OCI-LY3 (cell line): Measurements from ENCODE around the gene ITIH3.

Experiments used
- H2AFZ ChIP-seq: fragments of 200-600, 300-600 bp; shearing (Covaris generic); 2 replicates; pipeline ENCODE4 v1.6.0; 2014; ENCODE audit warnings: antibody characterized with exemption, low read depth, low read length
- H3K27ac ChIP-seq: fragments of 200-600, 300-600 bp; sonication (generic); 2 replicates; pipeline ENCODE4 v1.5.1; 2014; ENCODE audit warnings: mild to moderate bottlenecking, low read length, moderate library complexity, mixed read lengths
- H3K27me3 ChIP-seq: fragments of 200-600, 300-600 bp; sonication (generic); 2 replicates; pipeline ENCODE4 v1.6.1; 2014; ENCODE audit warnings: low read depth, low read length, mixed read lengths
- H3K36me3 ChIP-seq: fragments of 200-600, 300-600 bp; sonication (generic); replicated peaks from 2 replicates; pipeline ENCODE3; 2014; ENCODE audit warnings: low read depth, low read length, mixed read lengths
- H3K4me1 ChIP-seq: fragments of 300-600, 200-600 bp; sonication (generic); 2 replicates; pipeline ENCODE4 v1.6.1; 2014; ENCODE audit warnings: low read length, mixed read lengths
- H3K4me2 ChIP-seq: fragments of 200-600, 300-600 bp; sonication (generic); 2 replicates; pipeline ENCODE4 v1.6.1; 2014; ENCODE audit warnings: low read length, mixed read lengths
- H3K4me3 ChIP-seq: fragments of 300-600, 200-600 bp; sonication (generic); 2 replicates; pipeline ENCODE4 v1.5.1; 2014; ENCODE audit warnings: antibody characterized with exemption, mild to moderate bottlenecking, low read length, moderate library complexity
- H3K79me2 ChIP-seq: fragments of 300-600, 200-600 bp; shearing (Covaris generic); 2 replicates; pipeline ENCODE4 v1.6.1; 2014; ENCODE audit warnings: mild to moderate bottlenecking, low read length, mixed read lengths
- H3K9ac ChIP-seq: fragments of 300-600, 200-600 bp; shearing (Covaris generic); 2 replicates; pipeline ENCODE4 v1.6.0; 2014; ENCODE audit warnings: mild to moderate bottlenecking, low read length, moderate library complexity
- H3K9me3 ChIP-seq: fragments of 200-600, 300-600 bp; shearing (Covaris generic); 2 replicates; pipeline ENCODE4 v1.6.1; 2014; ENCODE audit warnings: low read length, mixed read lengths; ENCODE audit not compliant: insufficient read depth
- H4K20me1 ChIP-seq: fragments of 200-600, 300-600 bp; sonication (generic); 2 replicates; pipeline ENCODE4 v1.6.1; 2016; ENCODE audit warnings: low read length, mixed read lengths; ENCODE audit not compliant: insufficient read depth
- EZH2phosphoT487 ChIP-seq: fragments of 200-600 bp; shearing (Covaris generic); IDR thresholded peaks from 2 replicates; pipeline ENCODE4 v1.6.1; 2018; ENCODE audit warnings: antibody characterized with exemption, mixed run types, low read depth
- TF ChIP-seq, protein P1 (sequence below): fragments of 200-600, 300-600 bp; sonication (generic); IDR thresholded peaks from 2 replicates; pipeline ENCODE4 v1.5.1; 2014; ENCODE audit warnings: antibody characterized with exemption, low read length, low read depth

ITIH3 gene

DNA sequence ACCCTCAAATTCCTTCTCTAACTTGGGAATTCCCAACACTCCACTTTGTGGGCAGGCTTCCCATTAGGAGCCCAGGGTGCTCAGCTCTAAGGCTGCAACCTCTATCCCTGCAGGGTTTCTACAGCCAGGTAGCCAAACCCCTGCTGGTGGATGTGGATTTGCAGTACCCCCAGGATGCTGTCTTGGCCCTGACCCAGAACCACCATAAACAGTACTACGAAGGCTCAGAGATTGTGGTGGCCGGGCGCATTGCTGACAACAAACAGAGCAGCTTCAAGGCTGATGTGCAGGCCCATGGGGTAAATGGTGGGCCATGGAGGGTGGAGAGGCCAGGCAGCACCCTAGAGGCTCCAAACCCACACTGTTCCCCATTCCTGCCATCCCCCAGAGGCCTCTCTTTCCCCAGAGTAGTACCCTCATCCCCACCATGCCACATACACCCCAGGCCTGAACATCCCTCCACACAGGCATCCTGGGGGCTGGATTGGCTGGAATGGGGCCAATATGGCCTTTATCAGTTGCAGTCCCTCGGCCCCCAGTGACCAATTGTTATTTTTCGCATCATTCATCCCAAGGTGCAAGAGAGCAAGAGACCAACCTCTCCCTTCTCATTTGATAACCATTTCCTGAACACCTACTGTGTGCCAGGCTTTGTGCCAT lies 9.5 kb upstream of the ITIH3 start:
- peaks cover 4% of the 10 kb centered on the region for H3K4me1 ChIP-seq

DNA sequence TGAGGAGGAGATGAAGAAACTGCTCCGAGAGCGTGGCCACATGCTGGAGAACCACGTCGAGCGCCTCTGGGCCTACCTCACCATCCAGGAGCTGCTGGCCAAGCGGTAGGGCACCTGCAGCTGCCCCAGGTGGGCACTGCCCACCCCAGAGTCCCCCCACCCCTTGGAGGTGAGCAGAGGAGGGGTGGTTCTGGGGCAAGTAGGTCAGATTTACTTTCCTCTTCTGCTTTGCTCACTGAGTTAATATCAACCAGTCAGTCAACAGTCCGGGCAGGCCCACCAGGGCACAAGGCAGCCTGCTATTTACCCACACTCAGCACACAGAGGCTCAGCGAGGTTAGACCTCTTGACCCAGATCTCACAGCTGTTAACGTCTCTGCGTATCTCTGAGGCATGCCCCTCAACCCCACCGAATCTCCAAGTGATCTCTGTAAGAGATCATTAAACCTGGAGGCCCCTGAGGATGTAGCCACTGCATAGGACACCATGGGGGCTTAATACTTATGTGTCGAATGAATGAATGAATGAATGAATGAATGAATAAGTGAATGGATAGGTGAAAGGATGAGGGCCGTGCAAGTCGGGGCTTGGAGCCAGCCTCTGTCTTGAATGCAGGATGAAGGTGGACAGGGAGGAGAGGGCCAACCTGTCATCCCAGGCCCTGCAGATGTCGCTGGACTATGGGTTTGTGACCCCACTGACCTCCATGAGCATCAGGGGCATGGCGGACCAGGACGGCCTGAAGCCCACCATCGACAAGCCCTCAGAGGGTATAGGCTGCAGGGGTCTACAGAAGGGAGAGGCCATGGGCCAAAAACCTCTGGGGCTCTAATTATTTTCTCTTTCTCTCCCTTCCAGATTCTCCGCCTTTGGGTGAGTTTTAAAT lies 8.0 kb upstream of the ITIH3 start:
- no peak overlapping the region for H2AFZ ChIP-seq
- TF ChIP-seq EZH2phosphoT487, result no peak
- TF ChIP-seq, protein P1, sequence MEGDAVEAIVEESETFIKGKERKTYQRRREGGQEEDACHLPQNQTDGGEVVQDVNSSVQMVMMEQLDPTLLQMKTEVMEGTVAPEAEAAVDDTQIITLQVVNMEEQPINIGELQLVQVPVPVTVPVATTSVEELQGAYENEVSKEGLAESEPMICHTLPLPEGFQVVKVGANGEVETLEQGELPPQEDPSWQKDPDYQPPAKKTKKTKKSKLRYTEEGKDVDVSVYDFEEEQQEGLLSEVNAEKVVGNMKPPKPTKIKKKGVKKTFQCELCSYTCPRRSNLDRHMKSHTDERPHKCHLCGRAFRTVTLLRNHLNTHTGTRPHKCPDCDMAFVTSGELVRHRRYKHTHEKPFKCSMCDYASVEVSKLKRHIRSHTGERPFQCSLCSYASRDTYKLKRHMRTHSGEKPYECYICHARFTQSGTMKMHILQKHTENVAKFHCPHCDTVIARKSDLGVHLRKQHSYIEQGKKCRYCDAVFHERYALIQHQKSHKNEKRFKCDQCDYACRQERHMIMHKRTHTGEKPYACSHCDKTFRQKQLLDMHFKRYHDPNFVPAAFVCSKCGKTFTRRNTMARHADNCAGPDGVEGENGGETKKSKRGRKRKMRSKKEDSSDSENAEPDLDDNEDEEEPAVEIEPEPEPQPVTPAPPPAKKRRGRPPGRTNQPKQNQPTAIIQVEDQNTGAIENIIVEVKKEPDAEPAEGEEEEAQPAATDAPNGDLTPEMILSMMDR, result no peak
- H3K27ac ChIP-seq, result no peak overlapping the region
- no peaks in the 10 kb centered on the region for H3K36me3 ChIP-seq
- H3K9ac ChIP-seq, result no peak overlapping the region
- H3K4me2 ChIP-seq, result no peak overlapping the region
- no peak overlapping the region for H3K4me3 ChIP-seq
- no peaks in the 10 kb centered on the region for H4K20me1 ChIP-seq
- no peaks in the 10 kb centered on the region for H3K79me2 ChIP-seq
- no peaks in the 10 kb centered on the region for H3K9me3 ChIP-seq
- no peaks in the 10 kb centered on the region for H3K4me1 ChIP-seq
- H3K27me3 ChIP-seq, result no peaks in the 10 kb centered on the region

More for the DNA sequence above, 9.5 kb upstream of the ITIH3 start:
- Histone ChIP-seq H3K36me3 (no peaks in the 10 kb centered on the region), H4K20me1 (no peaks in the 10 kb centered on the region), H2AFZ (no peak overlapping the region), H3K27ac (no peak overlapping the region), H3K9ac (no peak overlapping the region), H3K4me2 (no peak overlapping the region), H3K79me2 (no peaks in the 10 kb centered on the region), H3K4me3 (no peak overlapping the region), H3K27me3 (no peaks in the 10 kb centered on the region), H3K9me3 (no peaks in the 10 kb centered on the region)
- TF ChIP-seq EZH2phosphoT487, result no peak
- TF ChIP-seq, protein P1, result no peak

DNA sequence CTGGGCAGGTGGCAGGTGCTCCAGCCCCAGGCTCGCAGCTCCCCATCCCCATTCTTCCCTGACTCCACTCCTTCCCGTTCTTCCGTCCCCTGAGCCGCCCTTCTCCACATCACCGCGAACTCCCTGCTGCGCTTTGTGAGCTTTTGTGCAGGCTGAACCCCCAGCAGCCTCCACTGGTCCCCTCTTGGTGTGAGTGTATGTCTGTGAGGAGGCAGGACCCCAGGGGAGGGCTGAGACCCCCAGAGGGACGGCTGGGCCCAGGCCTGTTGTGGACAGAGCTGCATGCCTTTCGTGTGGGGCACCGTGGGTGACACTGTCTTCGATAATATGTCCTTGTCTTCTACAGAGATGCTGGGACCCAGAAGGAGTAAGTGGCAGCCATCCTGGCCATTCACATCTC lies 7.3 kb upstream of the ITIH3 start:
- H3K79me2 ChIP-seq, result no peaks in the 10 kb centered on the region
- H3K4me1 ChIP-seq, result no peaks in the 10 kb centered on the region
- no peaks in the 10 kb centered on the region for H3K27me3 ChIP-seq
- no peaks in the 10 kb centered on the region for H4K20me1 ChIP-seq
- no peak for TF ChIP-seq EZH2phosphoT487
- TF ChIP-seq, protein P1, result no peak
- H3K4me3 ChIP-seq, result no peak overlapping the region
- no peak overlapping the region for H2AFZ ChIP-seq
- no peaks in the 10 kb centered on the region for H3K36me3 ChIP-seq
- H3K9ac ChIP-seq, result no peak overlapping the region
- no peaks in the 10 kb centered on the region for H3K9me3 ChIP-seq
- H3K27ac ChIP-seq, result no peak overlapping the region
- no peak overlapping the region for H3K4me2 ChIP-seq
